A549 treated with AZD2906 at 1 μM for 4 hours (cell line): ENCODE measurements around the gene ABCD1. TPM values are rescaled to one million over a fixed set of nuclear protein-coding genes. Genes with fewer than 3 reads are reported as not detected.

Source experiments
- total RNA-seq: library from RNA; stranded (reverse); fragments of 200-300 nt; extraction: Qiagen RNA extraction; gene quantifications from 5 replicates; pipeline ENCODE4 v1.2.3, GENCODE V29; 2022

ABCD1 gene
- total RNA-seq, result 2.6 to 4.2 TPM (median 3.9 TPM) in 5 replicates

DNA sequence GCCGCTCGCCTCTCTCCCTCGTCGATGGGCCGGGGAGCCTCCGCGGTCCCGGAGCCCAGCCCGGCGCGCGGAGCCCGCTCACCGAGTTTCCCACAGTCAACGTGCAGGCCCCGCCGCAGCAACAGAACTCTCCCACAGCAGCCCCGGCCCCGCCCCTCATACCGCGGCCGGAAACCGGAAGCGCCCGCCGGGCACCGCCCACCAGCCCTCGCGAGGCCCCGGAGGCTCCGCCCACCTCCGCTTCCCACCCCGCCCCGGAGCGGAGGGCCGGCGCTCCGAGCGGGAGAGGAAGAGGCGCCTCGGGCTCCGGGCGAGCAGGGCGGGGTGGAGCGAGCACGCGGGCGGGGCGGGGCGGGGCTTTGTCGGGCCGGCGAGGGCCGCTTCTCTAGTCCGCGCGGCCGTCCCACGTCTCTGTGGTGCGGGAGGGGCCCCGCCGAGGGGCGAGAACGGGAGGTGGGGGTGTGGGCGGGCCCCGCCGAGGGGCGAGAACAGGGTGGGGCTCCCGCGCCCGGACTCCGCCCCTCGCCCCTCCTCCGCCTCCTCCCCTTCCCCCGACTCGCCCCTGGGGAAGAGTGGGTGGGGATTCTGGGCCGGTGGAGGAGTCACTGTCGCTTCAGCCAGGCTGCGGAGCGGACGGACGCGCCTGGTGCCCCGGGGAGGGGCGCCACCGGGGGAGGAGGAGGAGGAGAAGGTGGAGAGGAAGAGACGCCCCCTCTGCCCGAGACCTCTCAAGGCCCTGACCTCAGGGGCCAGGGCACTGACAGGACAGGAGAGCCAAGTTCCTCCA lies at the start of gene ABCD1, which contains the start of gene BCAP31:
ABCD1 (plus strand) TSS at position 605 of the 787 bp plus-strand sequence. CDS start 411 bp downstream, outside the sequence.
BCAP31 (minus strand) TSS at position 136 of the 787 bp plus-strand sequence. CDS start 1,143 bp downstream, outside the sequence.

DNA sequence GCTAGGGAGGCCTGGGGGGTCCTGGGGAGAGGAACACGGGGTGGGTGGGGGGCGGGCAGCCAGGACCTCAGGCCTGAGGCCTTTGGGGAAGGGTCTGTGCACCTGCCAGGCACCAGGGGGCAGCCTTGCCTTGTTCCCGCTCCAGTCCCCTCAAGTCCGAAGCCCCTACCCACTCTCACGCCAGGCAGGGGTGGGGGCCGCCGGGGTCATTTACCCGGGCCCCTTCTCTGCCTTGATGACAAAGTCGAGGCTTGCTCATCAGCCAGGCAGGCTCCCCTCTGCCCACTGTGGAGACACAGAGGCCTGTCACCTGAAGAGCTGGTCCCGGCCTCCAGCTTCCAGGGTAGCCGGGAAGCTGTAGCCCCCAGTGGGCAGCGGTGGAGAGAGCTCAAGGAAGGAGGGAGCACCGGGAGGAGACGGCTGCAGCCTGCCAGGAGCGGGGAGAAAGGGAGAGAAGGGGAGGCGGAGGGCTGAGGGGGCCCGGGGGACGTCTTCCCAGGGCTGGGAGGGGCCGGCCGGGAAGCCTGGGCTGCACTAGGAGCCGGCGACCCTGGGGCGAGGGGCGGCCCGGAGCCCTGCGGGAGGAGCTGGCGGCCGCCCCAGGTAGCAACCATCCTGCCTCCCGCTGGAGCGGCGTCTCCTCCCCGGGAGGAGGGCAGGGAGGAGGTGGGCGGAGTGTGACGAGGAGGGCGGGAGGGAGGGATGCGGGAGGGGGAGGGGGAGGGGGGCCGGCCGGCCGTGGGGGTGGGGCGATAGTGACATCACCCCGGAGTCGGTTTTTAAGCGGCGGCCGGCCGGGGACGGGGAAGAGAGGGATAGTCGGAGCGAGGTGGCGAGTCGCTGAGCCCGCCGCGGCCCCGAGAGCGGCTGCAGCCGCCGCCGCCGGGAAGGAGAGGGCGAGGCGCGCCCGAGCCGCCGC lies 37.3 kb upstream of the ABCD1 start, which contains the start of gene SLC6A8:
SLC6A8 (plus strand) TSS at position 806 of the 919 bp plus-strand sequence. CDS start 649 bp downstream, outside the sequence.

DNA sequence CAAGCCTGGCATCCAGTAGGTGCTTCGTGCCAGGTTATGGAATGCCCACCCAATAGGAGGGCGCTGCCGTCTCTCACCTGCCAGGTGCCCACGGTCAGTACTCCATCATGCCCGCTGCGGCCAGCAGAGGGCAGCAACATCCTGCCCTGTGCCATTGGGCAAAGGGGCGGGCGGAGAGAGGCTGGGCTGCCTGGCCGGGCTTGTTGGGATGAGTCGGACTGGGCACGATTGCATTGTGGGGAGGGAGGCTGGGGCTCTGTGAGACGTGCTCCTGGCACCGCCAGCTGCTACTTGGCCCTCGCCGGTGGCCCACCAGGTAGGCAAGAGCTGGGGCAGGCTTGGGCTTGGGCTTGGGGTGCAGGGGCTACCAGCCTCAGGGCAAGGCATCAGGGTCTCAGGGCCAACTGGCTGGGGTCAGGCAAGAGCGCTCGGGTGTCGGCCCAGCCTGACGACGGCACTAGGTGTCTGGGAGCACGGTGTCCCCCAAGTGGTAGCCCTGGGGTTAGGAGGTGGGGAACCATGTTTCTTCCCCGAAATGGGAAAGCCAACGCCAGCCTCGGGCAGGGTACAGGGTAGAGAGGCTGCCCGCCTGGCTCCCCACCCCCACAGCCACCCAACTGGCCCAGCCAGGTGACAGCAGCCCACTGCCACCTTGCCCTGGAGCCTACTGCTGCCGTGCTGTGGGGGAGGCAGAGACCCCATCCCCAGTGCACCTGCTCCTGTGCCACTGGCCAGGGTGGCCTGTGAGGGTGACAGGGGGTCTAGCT lies 39.5 kb downstream of the ABCD1 start, which contains the start of gene PLXNB3:
PLXNB3 (plus strand) TSS at position 261 of the 767 bp plus-strand sequence. CDS start 1,287 bp downstream, outside the sequence.

DNA sequence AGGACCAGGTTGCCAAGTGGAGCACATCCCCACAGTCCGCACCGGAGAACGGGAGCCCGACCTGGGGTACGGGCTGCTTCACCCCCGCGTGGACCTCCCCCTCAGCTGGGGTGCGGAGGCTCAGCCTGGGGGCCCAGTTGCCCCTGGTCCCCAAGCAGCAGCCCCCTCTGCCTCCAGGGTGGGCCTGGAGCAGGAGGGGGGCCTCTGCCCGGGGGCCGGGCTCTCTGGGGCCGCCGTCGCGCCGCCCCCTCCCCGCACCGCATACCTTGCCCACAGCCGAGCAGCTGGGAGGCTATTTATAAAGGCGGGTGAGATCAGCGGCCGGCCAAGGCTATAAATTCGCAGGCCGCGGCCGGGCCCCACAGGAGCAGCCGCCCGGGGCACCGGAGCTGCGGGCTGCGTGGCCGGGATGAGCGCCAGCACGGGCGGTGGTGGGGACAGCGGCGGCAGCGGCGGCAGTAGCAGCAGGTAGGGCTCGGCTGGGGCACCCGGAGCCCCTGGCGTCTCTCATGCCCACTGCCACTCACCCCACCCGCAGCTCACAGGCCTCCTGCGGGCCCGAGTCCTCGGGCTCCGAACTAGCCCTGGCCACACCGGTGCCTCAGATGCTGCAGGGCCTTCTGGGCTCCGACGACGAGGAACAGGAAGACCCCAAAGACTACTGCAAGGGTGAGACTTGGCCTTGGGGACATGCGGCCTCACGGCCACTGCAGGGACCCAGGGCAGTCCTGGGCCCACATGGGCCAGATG lies 56.2 kb downstream of the ABCD1 start, which contains the start of gene SRPK3:
SRPK3 (plus strand) TSS at position 364 of the 750 bp plus-strand sequence; CDS start at position 410, 46 bp downstream.

Other genes starting within 250 kb of the ABCD1 start
- gene BGN, start 229.9 kb upstream of the ABCD1 start, total RNA-seq, result 0.03 TPM in 1 of 5 replicates, not detected in the others
- gene ATP2B3, start 207.2 kb upstream of the ABCD1 start, total RNA-seq, result 0.07 to 0.18 TPM (median 0.09 TPM) in 5 replicates
- 40.4 to 62.7 TPM (median 61.0 TPM) in 5 replicates for gene CCNQ, start 125.7 kb upstream of the ABCD1 start, total RNA-seq
- 1.3 to 1.7 TPM (median 1.5 TPM) in 5 replicates for gene DUSP9, start 77.7 kb upstream of the ABCD1 start, total RNA-seq
- gene PNCK, start 51.0 kb upstream of the ABCD1 start, total RNA-seq, result 0.18 to 0.34 TPM (median 0.21 TPM) in 5 replicates
- 11.5 to 14.1 TPM (median 13.2 TPM) in 5 replicates for gene SLC6A8, start 36.9 kb upstream of the ABCD1 start, total RNA-seq
- gene BCAP31, start 469 bp upstream of the ABCD1 start, total RNA-seq, result 372 to 463 TPM (median 375 TPM) in 5 replicates
- 2.4 to 4.5 TPM (median 2.8 TPM) in 5 replicates for gene PLXNB3, start 39.4 kb downstream of the ABCD1 start, total RNA-seq
- gene SRPK3, start 56.2 kb downstream of the ABCD1 start, total RNA-seq, result 0.03 to 0.11 TPM (median 0.06 TPM) in 3 of 5 replicates, not detected in the others
- gene IDH3G, start 69.5 kb downstream of the ABCD1 start, total RNA-seq, result 61.9 to 65.9 TPM (median 63.5 TPM) in 5 replicates
- gene SSR4, start 69.8 kb downstream of the ABCD1 start, total RNA-seq, result 359 to 445 TPM (median 413 TPM) in 5 replicates
- gene PDZD4, start 105.7 kb downstream of the ABCD1 start, total RNA-seq, result 3.0 to 3.7 TPM (median 3.5 TPM) in 5 replicates
- gene L1CAM, start 161.3 kb downstream of the ABCD1 start, total RNA-seq, result 18.4 to 20.7 TPM (median 20.2 TPM) in 5 replicates
- 0.06 TPM in 1 of 5 replicates, not detected in the others for gene AVPR2, start 179.8 kb downstream of the ABCD1 start, total RNA-seq
- 1.1 to 2.3 TPM (median 2.1 TPM) in 5 replicates for gene ARHGAP4, start 201.4 kb downstream of the ABCD1 start, total RNA-seq
- 203 to 232 TPM (median 216 TPM) in 5 replicates for gene NAA10, start 210.2 kb downstream of the ABCD1 start, total RNA-seq
- 0.09 to 0.20 TPM (median 0.10 TPM) in 5 replicates for gene RENBP, start 219.8 kb downstream of the ABCD1 start, total RNA-seq
- gene HCFC1, start 247.0 kb downstream of the ABCD1 start, total RNA-seq, result 35.4 to 39.4 TPM (median 36.3 TPM) in 5 replicates
- gene TMEM187, start 247.9 kb downstream of the ABCD1 start, total RNA-seq, result 4.5 to 6.7 TPM (median 5.5 TPM) in 5 replicates